K562 (cell line): ENCODE results near the gene DGCR8. TPM values are rescaled to one million over a fixed set of nuclear protein-coding genes. Genes with fewer than 3 reads are reported as not detected.

Source experiments
- DNMT1 ChIP-seq: fragments of 450-650 bp; IDR thresholded peaks from 2 replicates; pipeline ENCODE4 v1.6.1; 2016; ENCODE audit warnings: antibody characterized with exemption, mild to moderate bottlenecking
- ELF2 ChIP-seq: fragments of 250-450 bp; sonication (Bioruptor Pico); IDR thresholded peaks from 2 replicates; pipeline ENCODE4 v1.5.0; 2021; ENCODE audit warnings: mild to moderate bottlenecking
- ERF ChIP-seq: fragments of 450-650 bp; formaldehyde crosslinking; IDR thresholded peaks from 2 replicates; pipeline ENCODE4 v1.4.0; 2020; ENCODE audit warnings: mild to moderate bottlenecking, mixed read lengths
- GABPB2 ChIP-seq: fragments of 250-450 bp; sonication (Bioruptor Pico); conservative IDR thresholded peaks from 2 replicates; pipeline ENCODE4 v1.5.1; 2021; ENCODE audit warnings: mild to moderate bottlenecking
- HLTF ChIP-seq: fragments of 450-650 bp; IDR thresholded peaks from 2 replicates; pipeline ENCODE4 v1.6.1; 2016
- HNRNPK ChIP-seq: fragments of 200-400 bp; formaldehyde crosslinking; IDR thresholded peaks from one replicate; pipeline ENCODE4 v1.6.1; 2018; ENCODE audit warnings: mild to moderate bottlenecking, low read depth, low read length; ENCODE audit not compliant: poor library complexity, severe bottlenecking
- MBD2 ChIP-seq: sonication (generic); IDR thresholded peaks from 2 replicates; pipeline ENCODE4 v1.6.1; 2016; ENCODE audit warnings: low read depth, borderline replicate concordance
- MEF2D ChIP-seq: conservative IDR thresholded peaks from 2 replicates; pipeline ENCODE4 v1.6.1; 2016; ENCODE audit warnings: low read depth, missing genetic modification characterization, missing compliant biosample characterization
- PHF8 ChIP-seq: fragments of 200-600 bp; sonication (generic); IDR thresholded peaks from 2 replicates; pipeline ENCODE4 v1.6.1; 2012; ENCODE audit warnings: mixed run types, mild to moderate bottlenecking, inconsistent platforms, low read length, moderate library complexity, borderline replicate concordance
- POLR2B ChIP-seq: fragments of 450-650 bp; IDR thresholded peaks from 2 replicates; pipeline ENCODE4 v1.6.1; 2018; ENCODE audit warnings: low read depth; ENCODE audit not compliant: partially characterized antibody
- SMARCC2 ChIP-seq: fragments of 450-650 bp; IDR thresholded peaks from 2 replicates; pipeline ENCODE4 v1.6.1; 2017; ENCODE audit warnings: antibody characterized with exemption, moderate library complexity, mild to moderate bottlenecking, low read depth
- SRF ChIP-seq, 2 experiments: fragments of 250-450, 450-650 bp in 1 of 2; sonication (Bioruptor Pico) in 1 of 2; sonication (generic) in 1 of 2; formaldehyde crosslinking; IDR thresholded peaks; 2 replicates each; pipeline versions ENCODE4 v1.5.0 to v1.5.1; 2020 to 2022; ENCODE audit warnings: mild to moderate bottlenecking in 1 of 2, missing genetic modification reagents in 1 of 2
- TEAD1 ChIP-seq, 2 experiments: fragments of 450-650 bp in 1 of 2; sonication (generic) in 1 of 2; formaldehyde crosslinking; IDR thresholded peaks; 2 replicates each; pipeline versions ENCODE4 v1.4.0 to v1.8.0; 2020 to 2022; ENCODE audit warnings: mild to moderate bottlenecking in 2 of 2, missing genetic modification reagents in 1 of 2
- TRIM24 ChIP-seq, 2 experiments: fragments of 450-650 bp; IDR thresholded peaks; 2 replicates each; pipeline ENCODE4 v1.6.1; 2016
- WHSC1 ChIP-seq: IDR thresholded peaks from one replicate; pipeline ENCODE4 v1.6.1; 2012; ENCODE audit warnings: low read length, control low read depth, inconsistent platforms
- ZFP30 ChIP-seq: fragments of 250-450 bp; sonication (Bioruptor Pico); IDR thresholded peaks from 2 replicates; pipeline ENCODE4 v1.8.0; 2022; ENCODE audit warnings: moderate library complexity, mild to moderate bottlenecking, inconsistent platforms, borderline replicate concordance
- ZFP36 ChIP-seq: fragments of 150-350 bp; IDR thresholded peaks from 2 replicates; pipeline ENCODE4 v1.6.1; 2018; ENCODE audit warnings: low read length, low read depth; ENCODE audit not compliant: partially characterized antibody
- ZNF134 ChIP-seq: fragments of 250-450 bp; sonication (Bioruptor Pico); conservative IDR thresholded peaks from 2 replicates; pipeline ENCODE4 v1.4.0; 2020
- ZNF175 ChIP-seq: fragments of 200-800 bp; sonication (Bioruptor generic); IDR thresholded peaks from 2 replicates; pipeline ENCODE4 v1.6.1; 2016; ENCODE audit warnings: low read depth, mild to moderate bottlenecking, missing genetic modification characterization, missing compliant biosample characterization
- ZNF436 ChIP-seq: fragments of 250-450, 450-650 bp; sonication (Bioruptor Pico); formaldehyde crosslinking; IDR thresholded peaks from 2 replicates; pipeline ENCODE4 v1.7.0; 2020; ENCODE audit warnings: mild to moderate bottlenecking
- ZNF589 ChIP-seq: fragments of 200-800 bp; sonication (Bioruptor generic); IDR thresholded peaks from 2 replicates; pipeline ENCODE4 v1.6.1; 2016; ENCODE audit warnings: low read depth, missing genetic modification characterization, missing compliant biosample characterization
- ZNF785 ChIP-seq: fragments of 250-450 bp; sonication (Bioruptor Pico); IDR thresholded peaks from 2 replicates; pipeline ENCODE4 v1.4.0; 2020; ENCODE audit warnings: mild to moderate bottlenecking
- polyA plus RNA-seq, 8 experiments: library from polyadenylated mRNA; depleted of rRNA in 4 of 8; stranded (reverse) in 5 of 8; unstranded in 3 of 8; fragments of >200 nt; fragmentation: Nextera tagmentation in 2 of 8; fragmentation: Illumina TruSeq in 1 of 8; extraction: Ambion mirVana in 2 of 8; extraction: Trizol in 1 of 8; gene quantifications; 2 replicates each; pipeline versions ENCODE4 v1.2.1 to v1.2.3, GENCODE V29; 2011 to 2014; ENCODE audit warnings: inconsistent platforms in 1 of 8, missing spikeins in 1 of 8
- total RNA-seq, 7 experiments: library from RNA; depleted of rRNA in 6 of 7; stranded (reverse); fragments of >200 nt in 6 of 7; fragmentation: Illumina TruSeq in 2 of 7; extraction: Trizol in 2 of 7; gene quantifications; 2 replicates each; pipeline versions ENCODE4 v1.2.1 to v1.2.3, GENCODE V29; 2011 to 2021; ENCODE audit warnings: low replicate concordance in 1 of 7
- TF ChIP-seq, protein P1 (sequence below): IDR thresholded peaks from 3 replicates; pipeline ENCODE4 v1.6.1; 2011; ENCODE audit warnings: borderline replicate concordance, mild to moderate bottlenecking, moderate library complexity; ENCODE audit not compliant: insufficient read length; ENCODE audit errors: extremely low read depth
- TF ChIP-seq, protein P2 (sequence below): fragments of 450-650 bp; formaldehyde crosslinking; IDR thresholded peaks from 2 replicates; pipeline ENCODE4 v1.4.0; 2020; ENCODE audit warnings: mild to moderate bottlenecking, moderate library complexity

The DGCR8 gene
- total and polyA plus RNA-seq, 9 of the 15 experiments (the other 6 are each of a cell fraction or from before 2014, with no cell fraction given), result 5.9 to 144 (median 80.1) TPM

DNA sequence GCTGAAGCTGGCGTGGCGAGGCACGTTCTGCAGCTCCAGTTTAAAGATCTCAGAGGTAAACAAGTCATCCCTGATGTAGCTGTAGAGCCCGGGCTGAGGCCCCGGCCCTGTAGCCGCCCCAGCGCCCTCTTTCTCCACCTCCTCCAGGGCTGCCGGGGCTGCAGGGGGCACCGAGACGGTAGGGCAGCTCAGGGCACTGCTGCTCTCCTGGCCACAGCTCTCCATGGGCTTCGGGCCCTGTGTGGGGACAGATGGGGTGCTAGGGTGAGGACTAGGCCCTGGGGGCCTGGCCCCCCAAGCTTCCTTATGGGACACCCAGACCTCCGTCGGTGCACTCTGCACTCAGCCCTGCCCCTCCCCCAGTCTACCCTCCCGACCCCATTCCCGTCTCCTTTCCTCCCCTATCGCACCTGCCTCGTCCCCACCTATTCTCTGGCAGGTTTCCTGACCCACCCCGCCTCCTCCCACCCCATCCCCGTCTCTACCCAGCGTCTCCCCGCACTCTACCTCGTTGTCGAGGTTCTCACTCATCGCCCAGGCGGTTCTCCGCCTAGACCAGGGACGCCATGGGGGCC lies 36.4 kb downstream of the DGCR8 start (continued):
- TF ChIP-seq WHSC1 (peak; percentile 31), ZNF785 (CRISPR knock-in tag) (0 out of 2 replicates have a peak, but pooled peaks have one; percentile 37), MBD2 (no peak), SRF (CRISPR knock-in tag; IDR thresholded peaks at IDR 0.05) (peak in 1 of 2 experiments; percentile 4; a peak in 1 of 4 replicates), ZNF134 (peak; percentile 41; the same call in 1 of the 2 replicates), DNMT1 (peak; percentile 97; the same call in 1 of the 2 replicates), ERF (CRISPR knock-in tag) (0 out of 2 replicates have a peak, but pooled peaks have one; percentile 7), ZFP36 (peak; percentile 17), HLTF (peak; percentile 99; the same call in 1 of the 2 replicates), HNRNPK (no peak), ZNF436 (peak; percentile 40; the same call in 1 of the 2 replicates), TRIM24 (IDR thresholded peaks at IDR 0.05) (peak in 1 of 2 experiments; percentile 67; a peak in 2 of 4 replicates), SMARCC2 (0 out of 2 replicates have a peak, but pooled peaks have one; percentile 42), MEF2D (tag) (no peak), ZFP30 (no peak), TEAD1 (CRISPR knock-in tag; IDR thresholded peaks at IDR 0.05) (peak in 1 of 2 experiments; percentile 64; a peak in 1 of 4 replicates), ZNF175 (no peak), GABPB2 (0 out of 2 replicates have a peak, but pooled peaks have one; percentile 6), ZNF589 (no peak), POLR2B (peak; percentile 83), ELF2 (no peak), PHF8 (peak; percentile 70; the same call in 1 of the 2 replicates)
- TF ChIP-seq, protein P1, sequence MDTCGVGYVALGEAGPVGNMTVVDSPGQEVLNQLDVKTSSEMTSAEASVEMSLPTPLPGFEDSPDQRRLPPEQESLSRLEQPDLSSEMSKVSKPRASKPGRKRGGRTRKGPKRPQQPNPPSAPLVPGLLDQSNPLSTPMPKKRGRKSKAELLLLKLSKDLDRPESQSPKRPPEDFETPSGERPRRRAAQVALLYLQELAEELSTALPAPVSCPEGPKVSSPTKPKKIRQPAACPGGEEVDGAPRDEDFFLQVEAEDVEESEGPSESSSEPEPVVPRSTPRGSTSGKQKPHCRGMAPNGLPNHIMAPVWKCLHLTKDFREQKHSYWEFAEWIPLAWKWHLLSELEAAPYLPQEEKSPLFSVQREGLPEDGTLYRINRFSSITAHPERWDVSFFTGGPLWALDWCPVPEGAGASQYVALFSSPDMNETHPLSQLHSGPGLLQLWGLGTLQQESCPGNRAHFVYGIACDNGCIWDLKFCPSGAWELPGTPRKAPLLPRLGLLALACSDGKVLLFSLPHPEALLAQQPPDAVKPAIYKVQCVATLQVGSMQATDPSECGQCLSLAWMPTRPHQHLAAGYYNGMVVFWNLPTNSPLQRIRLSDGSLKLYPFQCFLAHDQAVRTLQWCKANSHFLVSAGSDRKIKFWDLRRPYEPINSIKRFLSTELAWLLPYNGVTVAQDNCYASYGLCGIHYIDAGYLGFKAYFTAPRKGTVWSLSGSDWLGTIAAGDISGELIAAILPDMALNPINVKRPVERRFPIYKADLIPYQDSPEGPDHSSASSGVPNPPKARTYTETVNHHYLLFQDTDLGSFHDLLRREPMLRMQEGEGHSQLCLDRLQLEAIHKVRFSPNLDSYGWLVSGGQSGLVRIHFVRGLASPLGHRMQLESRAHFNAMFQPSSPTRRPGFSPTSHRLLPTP, result no peak
- TF ChIP-seq, protein P2, sequence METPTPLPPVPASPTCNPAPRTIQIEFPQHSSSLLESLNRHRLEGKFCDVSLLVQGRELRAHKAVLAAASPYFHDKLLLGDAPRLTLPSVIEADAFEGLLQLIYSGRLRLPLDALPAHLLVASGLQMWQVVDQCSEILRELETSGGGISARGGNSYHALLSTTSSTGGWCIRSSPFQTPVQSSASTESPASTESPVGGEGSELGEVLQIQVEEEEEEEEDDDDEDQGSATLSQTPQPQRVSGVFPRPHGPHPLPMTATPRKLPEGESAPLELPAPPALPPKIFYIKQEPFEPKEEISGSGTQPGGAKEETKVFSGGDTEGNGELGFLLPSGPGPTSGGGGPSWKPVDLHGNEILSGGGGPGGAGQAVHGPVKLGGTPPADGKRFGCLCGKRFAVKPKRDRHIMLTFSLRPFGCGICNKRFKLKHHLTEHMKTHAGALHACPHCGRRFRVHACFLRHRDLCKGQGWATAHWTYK (CRISPR knock-in tag), result peak; percentile 44; the same call in 1 of the 2 replicates
